Epithelial cell of esophagus (primary cell): ENCODE data around the gene PPIL3.

ENCODE experiments used
- DNase-seq: peaks from one replicate; pipeline ENCODE4 v3.0.0; 2010; ENCODE audit warnings: low read depth
- H3K4me3 ChIP-seq: 2 replicates; pipeline ENCODE4 v1.5.1; 2011; ENCODE audit warnings: mild to moderate bottlenecking, low read length, control low read depth
- CTCF ChIP-seq: IDR thresholded peaks from 2 replicates; pipeline ENCODE4 v1.5.1; 2011; ENCODE audit warnings: low read depth, mild to moderate bottlenecking, low read length, control low read depth, inconsistent platforms; ENCODE audit not compliant: insufficient read depth; ENCODE audit errors: missing control alignments

The PPIL3 gene

GRCh38 chr2:200847269-200847668, 41.6 kb downstream of the PPIL3 start:
- TF ChIP-seq CTCF = no peak
- no peak for DNase-seq
- H3K4me3 ChIP-seq = no peak overlapping the region

- peak; percentile 81 for DNase-seq
Observed at GRCh38 chr2:200845669-200846325, 43.1 kb downstream of the PPIL3 start.

GRCh38 chr2:200845194-200845593, 43.7 kb downstream of the PPIL3 start:
- DNase-seq = no peak
- H3K4me3 ChIP-seq = no peak overlapping the region
- no peak for TF ChIP-seq CTCF

More at GRCh38 chr2:200845669-200846325, 43.1 kb downstream of the PPIL3 start:
- no peak for TF ChIP-seq CTCF
- H3K4me3 ChIP-seq = no peak overlapping the region

- TF ChIP-seq CTCF = no peak
- H3K4me3 ChIP-seq = no peak overlapping the region
- DNase-seq = no peak
Observed at GRCh38 chr2:200843993-200844948, 44.6 kb downstream of the PPIL3 start.

GRCh38 chr2:200839513-200839912, 49.4 kb downstream of the PPIL3 start:
- H3K4me3 ChIP-seq = no peak overlapping the region
- no peak for TF ChIP-seq CTCF
- peak; percentile 96 for DNase-seq

GRCh38 chr2:200834701-200835100, 54.2 kb downstream of the PPIL3 start:
- TF ChIP-seq CTCF = no peak
- no peak for DNase-seq
- no peak overlapping the region for H3K4me3 ChIP-seq
